ENCODE data around the gene PET100. TPM values are rescaled to one million over a fixed set of nuclear protein-coding genes. Genes with fewer than 3 reads are reported as not detected.
A peak's percentile ranks its signal among the peaks of the same experiment; 100 is the strongest.

PET100 gene
- total and polyA plus RNA-seq, 10 of the 15 experiments (the other 5 are each of a cell fraction or from before 2014, with no cell fraction given), result 47.0 to 462 (median 126) TPM

GRCh38 chr19:7680606-7681339 lies 51.2 kb downstream of the PET100 start, which contains the start of gene TRAPPC5 (continued):
- TF ChIP-seq FOS (IDR thresholded peaks at IDR 0.05; ENCODE audit: borderline replicate concordance, extremely low read depth, insufficient read length) (no peak), HDAC2 (IDR thresholded peaks at IDR 0.05) (no peak), POLR2A (IDR thresholded peaks at IDR 0.05; ENCODE audit: low read depth, low read length) (0 out of 2 replicates have a peak, but pooled peaks have one; percentile 65), CEBPZ (IDR thresholded peaks at IDR 0.05; ENCODE audit: low read depth, low read length) (no peak), IKZF2 (IDR thresholded peaks at IDR 0.05) (no peak), MTA3 (IDR thresholded peaks at IDR 0.05; ENCODE audit: borderline replicate concordance, low read length) (no peak), E4F1 (IDR thresholded peaks at IDR 0.05; ENCODE audit: borderline replicate concordance, partially characterized antibody) (peak; percentile 98), ZSCAN29 (IDR thresholded peaks at IDR 0.05) (peak; percentile 65; the same call in 1 of the 2 replicates), RELA (IDR thresholded peaks at IDR 0.05; ENCODE audit: borderline replicate concordance, partially characterized antibody) (peak; percentile 77), POLR2AphosphoS5 (IDR thresholded peaks at IDR 0.05; ENCODE audit: low read length) (no peak; the same call in 1 of the 2 replicates), CBX5 (IDR thresholded peaks at IDR 0.05; ENCODE audit: low read depth) (no peak), CBX3 (IDR thresholded peaks at IDR 0.05; ENCODE audit: borderline replicate concordance, low read depth) (no peak), ATF2 (IDR thresholded peaks at IDR 0.05; ENCODE audit: low read length) (no peak), TCF7 (IDR thresholded peaks at IDR 0.05; ENCODE audit: borderline replicate concordance) (no peak), FOXM1 (IDR thresholded peaks at IDR 0.05; ENCODE audit: low read depth, low read length) (no peak), PKNOX1 (IDR thresholded peaks at IDR 0.05) (no peak), NKRF (conservative IDR thresholded peaks at IDR 0.05) (peak; percentile 55; the same call in 1 of the 2 replicates), DPF2 (IDR thresholded peaks at IDR 0.05) (peak; percentile 65; the same call in 1 of the 2 replicates)

Measured in GM12878 (cell line).